Naive thymus-derived CD4-positive, alpha-beta T cell (primary cell): ENCODE measurements around the gene ZDHHC7. TPM values are rescaled to one million over a fixed set of nuclear protein-coding genes. Genes with fewer than 3 reads are reported as not detected.

Source experiments
- ATAC-seq: fragments of 150-1000 bp; cut with Tn5 transposase; 2 replicates; pipeline ENCODE4 v1.10.0; 2021; ENCODE audit warnings: mild to moderate bottlenecking, moderate library complexity
- CTCF ChIA-PET: fragments of 350-600 bp; sonication (Branson Sonifier 250); formaldehyde crosslinking; loops from one replicate; lab custom pipeline; 2021; ENCODE audit warnings: antibody characterized with exemption; lab: Charles Lee
- POLR2A ChIA-PET: fragments of 350-600 bp; sonication (Branson Sonifier 250); formaldehyde crosslinking; loops from one replicate; lab custom pipeline; 2021; ENCODE audit warnings: antibody characterized with exemption, inconsistent platforms; lab: Charles Lee
- DNase-seq, 9 donors: peaks; one replicate each; pipeline versions ENCODE4 v3.0.0 to v3.0.0-alpha.2; 2020 to 2022; ENCODE audit warnings: mixed read lengths in 1 of 9
- H3K27ac ChIP-seq: one replicate; pipeline ENCODE4 v1.7.0; 2013; ENCODE audit warnings: mild to moderate bottlenecking, low read depth, low read length, moderate library complexity
- H3K27me3 ChIP-seq, 2 donors: one replicate each; pipeline ENCODE4 v1.7.0; 2013; ENCODE audit warnings: low read length in 2 of 2, mild to moderate bottlenecking in 2 of 2, moderate library complexity in 2 of 2; ENCODE audit not compliant: control insufficient read depth in 2 of 2, insufficient read depth in 2 of 2
- H3K36me3 ChIP-seq, 3 experiments: 1 replicate in 2 of 3; 2 replicates in 1 of 3; pipeline ENCODE4 v1.7.0; 2013; ENCODE audit warnings: low read length in 3 of 3, mild to moderate bottlenecking in 3 of 3, moderate library complexity in 1 of 3; ENCODE audit not compliant: insufficient read depth in 3 of 3, control insufficient read depth in 2 of 3
- H3K4me1 ChIP-seq, 2 donors: one replicate each; pipeline ENCODE4 v1.7.0; 2013; ENCODE audit warnings: low read length in 2 of 2, mild to moderate bottlenecking in 2 of 2, moderate library complexity in 1 of 2; ENCODE audit not compliant: control insufficient read depth in 2 of 2, insufficient read depth in 2 of 2
- H3K4me3 ChIP-seq: 2 replicates; pipeline ENCODE4 v1.7.0; 2013; ENCODE audit warnings: mild to moderate bottlenecking, low read length
- H3K9me3 ChIP-seq, 3 experiments: 1 replicate in 2 of 3; 2 replicates in 1 of 3; pipeline ENCODE4 v1.7.0; 2013; ENCODE audit warnings: low read length in 3 of 3; ENCODE audit not compliant: control insufficient read depth in 2 of 3
- H3K27ac Mint-ChIP-seq, 9 donors: one replicate each; pipeline ENCODE4 v1.8.0; 2020 to 2022; ENCODE audit warnings: mixed read lengths in 9 of 9, mild to moderate bottlenecking in 8 of 9, moderate library complexity in 5 of 9, inconsistent platforms in 2 of 9
- H3K27me3 Mint-ChIP-seq, 5 donors: one replicate each; pipeline ENCODE4 v1.8.0; 2021 to 2022; ENCODE audit warnings: mixed read lengths in 5 of 5, mild to moderate bottlenecking in 1 of 5
- H3K36me3 Mint-ChIP-seq, 5 donors: one replicate each; pipeline ENCODE4 v1.8.0; 2020 to 2022; ENCODE audit warnings: mixed read lengths in 5 of 5, mild to moderate bottlenecking in 3 of 5, inconsistent platforms in 1 of 5
- H3K4me1 Mint-ChIP-seq, 7 donors: one replicate each; pipeline ENCODE4 v1.8.0; 2020 to 2022; ENCODE audit warnings: mixed read lengths in 7 of 7, mild to moderate bottlenecking in 3 of 7, inconsistent platforms in 1 of 7
- H3K4me3 Mint-ChIP-seq, 10 donors: one replicate each; pipeline ENCODE4 v1.8.0; 2020 to 2022; ENCODE audit warnings: mild to moderate bottlenecking in 10 of 10, mixed read lengths in 10 of 10, moderate library complexity in 6 of 10, inconsistent platforms in 2 of 10
- H3K9me3 Mint-ChIP-seq, 11 donors: one replicate each; pipeline ENCODE4 v1.8.0; 2020 to 2022; ENCODE audit warnings: mixed read lengths in 11 of 11, mild to moderate bottlenecking in 4 of 11, inconsistent platforms in 1 of 11, moderate library complexity in 1 of 11
- intact Hi-C, 2 donors: fragments of 100-400 bp; cut with micrococcal nuclease; formaldehyde crosslinking; loops; one replicate each; pipeline ENCODE4 v1.15.1; 2023
- polyA plus RNA-seq, 2 donors: library from polyadenylated mRNA; unstranded; fragments of 300-500 nt; fragmentation: Illumina TruSeq; gene quantifications; one replicate each; pipeline ENCODE4 v1.2.3, GENCODE V29; 2021
- total RNA-seq, 6 experiments: library from RNA in 5 of 6; stranded (reverse) in 5 of 6; gene quantifications; 1 replicate in 5 of 6; 2 replicates in 1 of 6; pipeline ENCODE4 v1.2.3 and lab custom pipeline; 2021 to 2026

Gene ZDHHC7
- total and polyA plus RNA-seq, 7 experiments from 2014 or later: 31.7 to 62.2 (median 33.4) TPM

DNA sequence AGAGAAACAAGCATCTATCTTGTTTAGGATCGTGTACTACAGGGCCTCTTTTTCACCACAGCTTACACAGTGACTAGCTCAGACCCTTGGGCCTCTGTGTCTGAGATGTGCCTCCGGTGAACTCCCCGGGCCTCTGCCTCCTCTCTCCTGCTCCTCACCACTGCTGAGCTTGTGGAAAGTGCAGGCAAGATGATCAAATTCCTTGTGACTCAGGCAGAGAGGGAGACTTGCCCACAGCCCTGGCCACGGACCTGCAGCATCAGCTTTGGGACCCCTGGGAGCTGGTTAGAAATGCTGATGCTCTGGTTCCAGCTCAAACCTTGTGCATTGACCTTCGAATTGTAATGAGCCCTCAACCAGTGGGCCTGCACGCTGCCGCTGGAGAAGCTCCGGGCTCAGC, 79.8 kb downstream of the ZDHHC7 start:
- no peaks in the 10 kb centered on the region for H3K36me3 ChIP-seq
- ChIA-PET POLR2A (no interaction called here), CTCF (no interaction called here)
- Mint-ChIP-seq H3K9me3 (peaks cover 0 to 1% (median 0%) of the 10 kb centered on the region in 11 donors), H3K4me1 (peaks cover 0 to 4% (median 0%) of the 10 kb centered on the region in 7 donors), H3K4me3 (no peak overlapping the region), H3K27me3 (no peaks in the 10 kb centered on the region), H3K36me3 (no peaks in the 10 kb centered on the region), H3K27ac (no peak overlapping the region)
- no peaks in the 10 kb centered on the region for H3K27me3 ChIP-seq
- ATAC-seq (no peak), DNase-seq (no peak)
- peaks cover 0 to 5% (median 0%) of the 10 kb centered on the region in 3 experiments for H3K9me3 ChIP-seq
- no peak overlapping the region for H3K27ac ChIP-seq
- intact Hi-C loops: no loop called here
- no peaks in the 10 kb centered on the region for H3K4me1 ChIP-seq
- no peak overlapping the region for H3K4me3 ChIP-seq

DNA sequence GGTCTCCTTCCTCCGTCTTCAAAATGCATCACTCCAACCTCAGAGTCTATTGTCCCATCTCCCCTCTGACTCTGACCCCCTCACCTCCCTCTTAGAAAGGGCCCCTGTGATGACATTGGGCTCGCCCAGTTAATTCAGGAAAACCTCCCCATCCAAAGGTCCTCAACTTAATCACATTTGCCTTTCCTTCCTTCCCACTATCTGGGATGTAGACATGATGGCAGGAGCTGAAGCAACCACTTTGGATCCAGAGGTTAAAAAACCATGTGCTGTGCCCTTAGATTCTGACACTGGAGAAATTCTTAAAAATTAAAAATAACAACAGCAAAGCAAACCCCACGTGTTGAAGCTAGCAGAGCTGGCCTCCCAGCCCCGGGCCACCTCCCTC, 80.2 kb downstream of the ZDHHC7 start:
- ATAC-seq: no peak
- ChIA-PET POLR2A (no interaction called here), CTCF (no interaction called here)

GRCh38 chr16:84930298-84931106, 80.8 kb downstream of the ZDHHC7 start:
- CTCF ChIA-PET: no interaction called here

More for the DNA sequence above, 80.2 kb downstream of the ZDHHC7 start:
- no peak overlapping the region for H3K4me3 ChIP-seq
- no peak overlapping the region for H3K4me3 Mint-ChIP-seq
- H3K36me3 ChIP-seq: no peaks in the 10 kb centered on the region
- peaks cover 0 to 1% (median 0%) of the 10 kb centered on the region in 11 donors for H3K9me3 Mint-ChIP-seq
- H3K27me3 Mint-ChIP-seq: no peaks in the 10 kb centered on the region
- intact Hi-C loops: no loop called here
- H3K4me1 Mint-ChIP-seq: peaks cover 0 to 4% (median 0%) of the 10 kb centered on the region in 7 donors
- H3K27me3 ChIP-seq: no peaks in the 10 kb centered on the region
- no peaks in the 10 kb centered on the region for H3K4me1 ChIP-seq
- H3K36me3 Mint-ChIP-seq: no peaks in the 10 kb centered on the region
- H3K27ac ChIP-seq: no peak overlapping the region
- H3K9me3 ChIP-seq: peaks cover 0 to 5% (median 0%) of the 10 kb centered on the region in 3 experiments
- no peak for DNase-seq
- no peak overlapping the region for H3K27ac Mint-ChIP-seq

GRCh38 chr16:84929421-84930297, 81.7 kb downstream of the ZDHHC7 start:
- Histone ChIP-seq H3K36me3 (no peaks in the 10 kb centered on the region), H3K27ac (no peak overlapping the region), H3K4me3 (no peak overlapping the region), H3K27me3 (no peaks in the 10 kb centered on the region), H3K9me3 (peaks cover 0 to 5% (median 0%) of the 10 kb centered on the region in 3 experiments), H3K4me1 (no peaks in the 10 kb centered on the region)
- Mint-ChIP-seq H3K27ac (peak overlapping the region in 1 of 9 donors; percentile 81), H3K4me1 (peaks cover 0 to 4% (median 0%) of the 10 kb centered on the region in 7 donors), H3K4me3 (no peak overlapping the region), H3K27me3 (no peaks in the 10 kb centered on the region), H3K36me3 (no peaks in the 10 kb centered on the region), H3K9me3 (peaks cover 0 to 1% (median 0%) of the 10 kb centered on the region in 11 donors)
- intact Hi-C loops: no loop called here
- POLR2A ChIA-PET: interaction anchor here (0.6 kb wide), 1 partner anchor 37 kb away, joined by 3 read pairs; no protein-coding TSS in a partner anchor
- CTCF ChIA-PET: interaction anchor here (1.3 kb wide), 1 partner anchor 23 kb away, joined by 3 read pairs; no protein-coding TSS in a partner anchor
- ATAC-seq (no peak), DNase-seq (no peak)

More at GRCh38 chr16:84930298-84931106, 80.8 kb downstream of the ZDHHC7 start:
- H3K9me3 ChIP-seq: peaks cover 0 to 5% (median 0%) of the 10 kb centered on the region in 3 experiments
- no peaks in the 10 kb centered on the region for H3K36me3 Mint-ChIP-seq
- H3K27me3 ChIP-seq: no peaks in the 10 kb centered on the region
- H3K36me3 ChIP-seq: no peaks in the 10 kb centered on the region
- H3K27ac ChIP-seq: no peak overlapping the region
- H3K4me3 ChIP-seq: no peak overlapping the region
- H3K4me1 ChIP-seq: no peaks in the 10 kb centered on the region
- H3K4me3 Mint-ChIP-seq: no peak overlapping the region
- H3K9me3 Mint-ChIP-seq: peaks cover 0 to 1% (median 0%) of the 10 kb centered on the region in 11 donors
- intact Hi-C loops: no loop called here
- peaks cover 0 to 4% (median 0%) of the 10 kb centered on the region in 7 donors for H3K4me1 Mint-ChIP-seq
- ATAC-seq (peak; percentile 51), DNase-seq (peak in 1 of 9 donors; percentile 35)
- H3K27me3 Mint-ChIP-seq: no peaks in the 10 kb centered on the region
- POLR2A ChIA-PET: no interaction called here
- H3K27ac Mint-ChIP-seq: peak overlapping the region in 1 of 9 donors; percentile 81

DNA sequence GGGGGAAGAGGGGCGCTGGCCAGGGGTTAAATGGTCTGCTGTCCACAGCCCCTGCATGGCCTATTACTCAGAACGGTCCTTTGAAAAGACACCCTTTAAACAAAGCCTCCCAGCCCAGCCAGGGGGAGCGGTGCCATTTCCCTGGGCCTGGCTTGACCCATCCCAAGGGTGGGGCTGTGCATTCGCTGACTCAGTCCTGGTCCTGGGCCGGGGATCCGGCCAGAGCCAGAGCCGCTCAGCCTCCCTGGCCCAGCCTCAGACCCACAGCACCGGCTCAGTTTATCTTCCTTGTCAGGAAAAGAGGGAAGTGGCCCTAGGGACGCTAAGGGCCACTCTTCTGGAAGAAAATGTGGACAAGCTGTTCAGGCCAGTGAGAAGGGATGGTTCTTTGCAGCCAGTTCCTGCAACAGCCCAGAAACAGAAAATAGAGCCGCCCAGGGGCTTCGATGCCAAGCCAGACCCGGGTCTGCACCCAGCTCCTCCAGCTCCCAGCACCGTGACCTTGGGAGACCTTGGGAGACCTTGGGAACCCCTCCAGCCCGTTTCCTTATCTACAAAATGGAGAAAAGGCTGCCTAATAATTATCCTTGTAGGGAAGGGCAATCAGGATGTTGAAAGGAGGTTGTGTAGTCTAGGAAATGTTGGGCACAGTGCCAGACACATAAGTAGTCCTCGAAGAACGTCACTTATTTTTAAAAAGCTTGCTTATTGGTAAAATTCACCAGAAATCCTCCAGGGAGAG, 82.5 kb downstream of the ZDHHC7 start:
- CTCF ChIA-PET: interaction anchor here (1.3 kb wide), 1 partner anchor 24 kb away, joined by 3 read pairs; no protein-coding TSS in a partner anchor
- no peak for DNase-seq
- Histone ChIP-seq H3K9me3 (peaks cover 0 to 5% (median 0%) of the 10 kb centered on the region in 3 experiments), H3K4me3 (no peak overlapping the region), H3K4me1 (no peaks in the 10 kb centered on the region), H3K27me3 (no peaks in the 10 kb centered on the region), H3K27ac (no peak overlapping the region), H3K36me3 (no peaks in the 10 kb centered on the region)
- intact Hi-C loops: no loop called here
- H3K9me3 Mint-ChIP-seq: peaks cover 0 to 1% (median 0%) of the 10 kb centered on the region in 11 donors
- H3K27me3 Mint-ChIP-seq: no peaks in the 10 kb centered on the region
- no peak overlapping the region for H3K4me3 Mint-ChIP-seq
- H3K4me1 Mint-ChIP-seq: peaks cover 0 to 4% (median 0%) of the 10 kb centered on the region in 7 donors
- H3K27ac Mint-ChIP-seq: no peak overlapping the region
- ATAC-seq: no peak
- POLR2A ChIA-PET: interaction anchor here (0.6 kb wide), 1 partner anchor 38 kb away, joined by 3 read pairs; no protein-coding TSS in a partner anchor
- no peaks in the 10 kb centered on the region for H3K36me3 Mint-ChIP-seq
